Naive thymus-derived CD8-positive, alpha-beta T cell (primary cell): ENCODE data around the gene ZNF664. TPM values are rescaled to one million over a fixed set of nuclear protein-coding genes. Genes with fewer than 3 reads are reported as not detected.

Source experiments
- ATAC-seq, 2 donors: fragments of 150-1000 bp; cut with Tn5 transposase in 1 of 2; sonication (Bioruptor Pico), chemical (Tn5 transposase) in 1 of 2; 1 replicate in 1 of 2; 2 replicates in 1 of 2; pipeline ENCODE4 v1.10.0; 2021; ENCODE audit warnings: mild to moderate bottlenecking in 2 of 2, moderate library complexity in 2 of 2
- POLR2A ChIA-PET: fragments of 350-600 bp; sonication (Branson Sonifier 250); formaldehyde crosslinking; loops from one replicate; lab custom pipeline; 2021; ENCODE audit warnings: antibody characterized with exemption; lab: Charles Lee
- DNase-seq, 10 donors: peaks; one replicate each; pipeline versions ENCODE4 v3.0.0 to v3.0.0-alpha.2; 2020 to 2022
- H3K27ac Mint-ChIP-seq, 10 donors: one replicate each; pipeline ENCODE4 v1.8.0; 2020 to 2022; ENCODE audit warnings: mild to moderate bottlenecking in 10 of 10, mixed read lengths in 10 of 10, moderate library complexity in 4 of 10, inconsistent platforms in 1 of 10
- H3K27me3 Mint-ChIP-seq, 5 donors: one replicate each; pipeline ENCODE4 v1.8.0; 2021 to 2022; ENCODE audit warnings: mixed read lengths in 5 of 5
- H3K36me3 Mint-ChIP-seq, 3 donors: one replicate each; pipeline ENCODE4 v1.8.0; 2020 to 2022; ENCODE audit warnings: mixed read lengths in 3 of 3, mild to moderate bottlenecking in 2 of 3, inconsistent platforms in 1 of 3
- H3K4me1 Mint-ChIP-seq, 4 donors: one replicate each; pipeline ENCODE4 v1.8.0; 2021 to 2022; ENCODE audit warnings: mixed read lengths in 4 of 4
- H3K4me3 Mint-ChIP-seq, 10 donors: one replicate each; pipeline ENCODE4 v1.8.0; 2020 to 2022; ENCODE audit warnings: mild to moderate bottlenecking in 10 of 10, mixed read lengths in 10 of 10, moderate library complexity in 6 of 10, inconsistent platforms in 1 of 10
- H3K9me3 Mint-ChIP-seq, 9 donors: one replicate each; pipeline ENCODE4 v1.8.0; 2020 to 2022; ENCODE audit warnings: mixed read lengths in 9 of 9, mild to moderate bottlenecking in 3 of 9, inconsistent platforms in 1 of 9, moderate library complexity in 1 of 9
- polyA plus RNA-seq, 3 donors: library from polyadenylated mRNA; unstranded; fragments of 300-500 nt; fragmentation: Illumina TruSeq; gene quantifications; one replicate each; pipeline ENCODE4 v1.2.3, GENCODE V29; 2021
- total RNA-seq, 8 experiments: library from RNA in 2 of 8; stranded (reverse) in 2 of 8; gene quantifications; one replicate each; pipeline ENCODE4 v1.2.3 and lab custom pipeline; 2021 to 2026

ZNF664 gene
- total and polyA plus RNA-seq, 5 experiments from 2014 or later = 9.4 to 47.9 (median 10.8) TPM

GRCh38 chr12:124036171-124036598 lies 63.2 kb downstream of the ZNF664 start:
- Mint-ChIP-seq H3K4me3 (no peak overlapping the region), H3K27ac (no peak overlapping the region), H3K36me3 (no peaks in the 10 kb centered on the region), H3K27me3 (peaks cover 0 to 14% (median 8%) of the 10 kb centered on the region in 5 donors), H3K4me1 (no peaks in the 10 kb centered on the region), H3K9me3 (no peaks in the 10 kb centered on the region)
- POLR2A ChIA-PET = interaction anchor here (0.6 kb wide), 1 partner anchor 50 kb away, joined by 3 read pairs; no protein-coding TSS in a partner anchor
- no peak for DNase-seq
- no peak for ATAC-seq

DNA sequence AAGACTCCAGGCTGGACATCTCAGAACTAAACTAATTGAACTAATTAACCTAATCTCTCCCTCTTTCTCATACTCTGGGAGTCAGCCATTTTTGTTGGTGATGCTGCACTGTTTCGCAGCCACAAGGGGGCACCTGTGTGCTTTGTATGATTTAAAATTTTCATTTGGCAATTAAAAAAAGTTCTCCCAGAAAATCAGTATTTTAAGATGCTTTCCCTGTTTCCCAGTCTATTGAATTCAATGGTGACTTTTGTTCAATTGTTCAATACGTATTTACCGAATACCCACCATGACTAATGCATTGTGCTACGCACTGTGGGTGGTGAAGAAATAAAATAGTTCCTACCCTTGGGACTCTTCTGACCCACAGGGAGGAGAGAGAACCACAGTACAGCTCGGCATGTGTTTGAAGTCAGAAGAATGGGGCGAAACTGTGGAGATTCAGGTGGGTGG lies 63.7 kb downstream of the ZNF664 start:
- ATAC-seq = peak in 1 of 2 donors; percentile 41
- no peak overlapping the region for H3K27ac Mint-ChIP-seq
- no peak overlapping the region for H3K4me3 Mint-ChIP-seq
- peaks cover 0 to 14% (median 8%) of the 10 kb centered on the region in 5 donors for H3K27me3 Mint-ChIP-seq
- peak in 9 of 10 donors; percentile 14 to 51 (median 35) for DNase-seq
- no peaks in the 10 kb centered on the region for H3K4me1 Mint-ChIP-seq
- POLR2A ChIA-PET = no interaction called here
- H3K9me3 Mint-ChIP-seq = no peaks in the 10 kb centered on the region
- H3K36me3 Mint-ChIP-seq = no peaks in the 10 kb centered on the region

DNA sequence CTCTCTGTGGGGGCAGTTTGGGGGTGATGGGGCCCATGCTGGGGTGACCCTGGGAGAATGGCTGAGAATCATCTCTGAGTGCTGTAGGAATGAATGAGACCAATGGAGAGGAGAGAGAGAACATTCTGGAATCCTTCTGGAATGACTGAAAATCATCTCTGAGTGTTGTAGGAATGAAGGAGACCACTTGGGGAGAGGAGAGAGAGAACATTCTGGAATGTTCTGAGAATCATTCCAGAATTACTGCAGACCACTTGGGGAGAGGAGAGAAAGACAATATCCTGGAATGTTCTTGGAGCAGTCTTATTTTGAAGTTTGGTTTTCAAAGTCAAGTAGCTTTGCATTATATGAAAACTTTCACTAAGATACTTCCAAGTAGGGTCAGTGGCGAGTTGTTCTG lies 64.3 kb downstream of the ZNF664 start:
- POLR2A ChIA-PET = no interaction called here
- Mint-ChIP-seq H3K36me3 (no peaks in the 10 kb centered on the region), H3K27ac (peak overlapping the region in 1 of 10 donors; percentile 71), H3K4me1 (no peaks in the 10 kb centered on the region), H3K27me3 (peaks cover 0 to 14% (median 8%) of the 10 kb centered on the region in 5 donors), H3K4me3 (no peak overlapping the region), H3K9me3 (no peaks in the 10 kb centered on the region)
- DNase-seq (no peak), ATAC-seq (no peak)

GRCh38 chr12:124039276-124039675 lies 66.3 kb downstream of the ZNF664 start:
- H3K27ac Mint-ChIP-seq = no peak overlapping the region
- POLR2A ChIA-PET = no interaction called here
- no peak overlapping the region for H3K4me3 Mint-ChIP-seq
- DNase-seq = no peak
- H3K9me3 Mint-ChIP-seq = no peaks in the 10 kb centered on the region
- no peak for ATAC-seq
- peaks cover 2 to 14% (median 8%) of the 10 kb centered on the region in 5 donors for H3K27me3 Mint-ChIP-seq
- peaks cover 3 to 7% (median 6%) of the 10 kb centered on the region in 4 donors for H3K4me1 Mint-ChIP-seq
- H3K36me3 Mint-ChIP-seq = no peaks in the 10 kb centered on the region

- peaks cover 2 to 14% (median 8%) of the 10 kb centered on the region in 5 donors for H3K27me3 Mint-ChIP-seq
- no peak for DNase-seq
- no peaks in the 10 kb centered on the region for H3K9me3 Mint-ChIP-seq
- no peak for ATAC-seq
- peaks cover 3 to 8% (median 7%) of the 10 kb centered on the region in 4 donors for H3K4me1 Mint-ChIP-seq
- H3K27ac Mint-ChIP-seq = no peak overlapping the region
- POLR2A ChIA-PET = no interaction called here
- no peaks in the 10 kb centered on the region for H3K36me3 Mint-ChIP-seq
- no peak overlapping the region for H3K4me3 Mint-ChIP-seq
These were observed 67.3 kb downstream of the ZNF664 start for GRCh38 chr12:124040291-124040690.

- H3K36me3 Mint-ChIP-seq = peaks cover 0 to 1% (median 0%) of the 10 kb centered on the region in 3 donors
- DNase-seq = no peak
- peaks cover 2 to 14% (median 8%) of the 10 kb centered on the region in 5 donors for H3K27me3 Mint-ChIP-seq
- no peak overlapping the region for H3K4me3 Mint-ChIP-seq
- peaks cover 0 to 2% (median 0%) of the 10 kb centered on the region in 9 donors for H3K9me3 Mint-ChIP-seq
- POLR2A ChIA-PET = no interaction called here
- ATAC-seq = no peak
- H3K4me1 Mint-ChIP-seq = peaks cover 3 to 8% (median 7%) of the 10 kb centered on the region in 4 donors
- H3K27ac Mint-ChIP-seq = no peak overlapping the region
These were observed 67.7 kb downstream of the ZNF664 start for GRCh38 chr12:124040737-124041136.

- POLR2A ChIA-PET = no interaction called here
- no peak overlapping the region for H3K27ac Mint-ChIP-seq
- peaks cover 0 to 13% (median 9%) of the 10 kb centered on the region in 9 donors for H3K9me3 Mint-ChIP-seq
- ATAC-seq (no peak), DNase-seq (no peak)
- peaks cover 2 to 8% (median 7%) of the 10 kb centered on the region in 5 donors for H3K27me3 Mint-ChIP-seq
- H3K36me3 Mint-ChIP-seq = peaks cover 0 to 10% (median 9%) of the 10 kb centered on the region in 3 donors
- H3K4me3 Mint-ChIP-seq = no peak overlapping the region
- H3K4me1 Mint-ChIP-seq = peaks cover 3 to 8% (median 7%) of the 10 kb centered on the region in 4 donors
These were observed 68.9 kb downstream of the ZNF664 start for GRCh38 chr12:124041907-124042306.

- no peak for ATAC-seq
- peak overlapping the region in 2 of 10 donors; percentile 13 to 53 for H3K27ac Mint-ChIP-seq
- H3K9me3 Mint-ChIP-seq = peaks cover 0 to 33% (median 23%) of the 10 kb centered on the region in 9 donors
- H3K4me3 Mint-ChIP-seq = peak overlapping the region in 8 of 10 donors; percentile 10 to 59 (median 36)
- no peak for DNase-seq
- H3K36me3 Mint-ChIP-seq = peaks cover 0 to 25% (median 24%) of the 10 kb centered on the region in 3 donors
- H3K27me3 Mint-ChIP-seq = peaks cover 0 to 2% (median 0%) of the 10 kb centered on the region in 5 donors
- POLR2A ChIA-PET = no interaction called here
- peaks cover 3 to 8% (median 7%) of the 10 kb centered on the region in 4 donors for H3K4me1 Mint-ChIP-seq
These were observed 71.0 kb downstream of the ZNF664 start for GRCh38 chr12:124044021-124044420.

DNA sequence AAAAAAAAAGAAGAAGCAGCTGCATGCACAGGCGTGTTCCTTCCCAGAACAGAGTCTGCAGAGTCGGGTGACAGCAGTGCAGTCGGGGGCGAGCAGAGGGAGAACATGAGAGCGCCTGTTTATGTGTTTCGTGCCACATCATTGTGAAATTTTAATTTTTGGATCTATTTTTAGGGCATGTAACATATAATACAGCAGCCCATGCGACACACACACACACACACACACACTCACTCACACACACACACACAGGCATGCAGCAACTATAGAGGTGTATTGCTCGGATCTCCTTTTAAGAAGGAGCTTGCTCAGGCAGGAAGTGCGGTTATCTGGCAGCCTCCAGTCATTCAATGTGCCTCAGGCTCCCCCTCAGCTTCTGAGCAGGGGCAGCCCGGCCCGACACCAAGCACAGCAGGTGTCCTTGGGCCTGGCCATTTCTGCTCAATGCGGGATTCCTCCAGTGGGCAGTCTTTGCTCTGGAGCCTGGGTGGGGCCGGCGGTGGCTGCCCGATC lies 71.8 kb downstream of the ZNF664 start:
- peak overlapping the region in 6 of 10 donors; percentile 2 to 58 (median 21) for H3K4me3 Mint-ChIP-seq
- peaks cover 0 to 38% (median 23%) of the 10 kb centered on the region in 9 donors for H3K9me3 Mint-ChIP-seq
- DNase-seq = peak in 7 of 10 donors; percentile 9 to 69 (median 36)
- peaks cover under 1 to 25% (median 24%) of the 10 kb centered on the region in 3 donors for H3K36me3 Mint-ChIP-seq
- POLR2A ChIA-PET = interaction anchor here (0.6 kb wide), 1 partner anchor 866 kb away, joined by 6 read pairs; no protein-coding TSS in a partner anchor
- peaks cover 3 to 9% (median 8%) of the 10 kb centered on the region in 4 donors for H3K4me1 Mint-ChIP-seq
- ATAC-seq = peak; percentile 76 to 82
- peak overlapping the region in 1 of 10 donors; percentile 53 for H3K27ac Mint-ChIP-seq
- peaks cover 0 to 2% (median 0%) of the 10 kb centered on the region in 5 donors for H3K27me3 Mint-ChIP-seq

GRCh38 chr12:124045671-124046455 lies 72.8 kb downstream of the ZNF664 start:
- H3K4me1 Mint-ChIP-seq = peaks cover 3 to 9% (median 8%) of the 10 kb centered on the region in 4 donors
- DNase-seq (no peak), ATAC-seq (no peak)
- peak overlapping the region in 1 of 10 donors; percentile 32 for H3K27ac Mint-ChIP-seq
- peaks cover 2 to 25% (median 24%) of the 10 kb centered on the region in 3 donors for H3K36me3 Mint-ChIP-seq
- H3K4me3 Mint-ChIP-seq = no peak overlapping the region
- H3K27me3 Mint-ChIP-seq = peaks cover 0 to 2% (median 0%) of the 10 kb centered on the region in 5 donors
- POLR2A ChIA-PET = no interaction called here
- peaks cover 0 to 38% (median 23%) of the 10 kb centered on the region in 9 donors for H3K9me3 Mint-ChIP-seq

DNA sequence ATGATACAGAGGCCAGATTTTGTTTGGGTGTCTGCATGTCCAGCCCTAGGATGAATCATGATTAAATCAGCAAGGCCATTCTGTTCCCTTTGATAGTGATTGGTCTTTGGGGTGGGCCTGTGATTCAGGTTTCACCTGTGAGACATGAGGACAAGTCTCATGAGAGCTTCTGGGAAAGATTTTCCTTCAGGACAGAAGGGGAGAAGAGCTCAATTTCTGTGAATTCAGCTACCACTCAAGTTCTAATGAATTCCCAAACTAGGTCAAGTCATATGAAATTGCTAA lies 73.4 kb downstream of the ZNF664 start:
- DNase-seq = no peak
- Mint-ChIP-seq H3K9me3 (peaks cover 0 to 38% (median 23%) of the 10 kb centered on the region in 9 donors), H3K4me1 (peaks cover 3 to 9% (median 8%) of the 10 kb centered on the region in 4 donors), H3K36me3 (peaks cover 2 to 25% (median 24%) of the 10 kb centered on the region in 3 donors), H3K27me3 (peaks cover 0 to 2% (median 0%) of the 10 kb centered on the region in 5 donors), H3K27ac (peak overlapping the region in 1 of 10 donors; percentile 32), H3K4me3 (no peak overlapping the region)
- no peak for ATAC-seq
- POLR2A ChIA-PET = no interaction called here

GRCh38 chr12:124047045-124047566 lies 74.1 kb downstream of the ZNF664 start:
- DNase-seq (no peak), ATAC-seq (no peak)
- Mint-ChIP-seq H3K27ac (no peak overlapping the region), H3K4me1 (peaks cover 3 to 9% (median 8%) of the 10 kb centered on the region in 4 donors), H3K36me3 (peaks cover 2 to 25% (median 24%) of the 10 kb centered on the region in 3 donors), H3K4me3 (no peak overlapping the region), H3K9me3 (peaks cover 0 to 38% (median 23%) of the 10 kb centered on the region in 9 donors), H3K27me3 (peaks cover 0 to 2% (median 0%) of the 10 kb centered on the region in 5 donors)
- POLR2A ChIA-PET = no interaction called here
